H7 (cell line): ENCODE data around the gene LYAR. TPM values are rescaled to one million over a fixed set of nuclear protein-coding genes. Genes with fewer than 3 reads are reported as not detected.

Experiments used
- DNase-seq: peaks from one replicate; pipeline ENCODE4 v3.0.0; 2012
- H3K27me3 ChIP-seq: 2 replicates; pipeline ENCODE4 v1.6.0; 2011; ENCODE audit warnings: mild to moderate bottlenecking, low read length; ENCODE audit not compliant: control insufficient read depth, insufficient read depth
- H3K36me3 ChIP-seq: replicated peaks from 2 replicates; pipeline ENCODE4 v1.5.1; 2011; ENCODE audit warnings: low read length; ENCODE audit not compliant: control insufficient read depth, insufficient read depth
- H3K4me3 ChIP-seq: 2 replicates; pipeline ENCODE4 v1.5.1; 2011; ENCODE audit warnings: low read depth, mild to moderate bottlenecking, control low read depth, low read length, moderate library complexity; ENCODE audit not compliant: insufficient read depth
- total RNA-seq: library from RNA; depleted of rRNA; stranded (reverse); fragments of >200 nt; shearing (Covaris generic); gene quantifications from 2 replicates; pipeline ENCODE4 v1.2.3, GENCODE V29; 2014

LYAR gene
- total RNA-seq, 1 experiment from 2014 or later, result 31.1 TPM

GRCh38 chr4:4296283-4296846 is 6.4 kb upstream of the LYAR start:
- H3K4me3 ChIP-seq, result no peak overlapping the region
- no peaks in the 10 kb centered on the region for H3K27me3 ChIP-seq
- DNase-seq, result no peak
- H3K36me3 ChIP-seq, result no peaks in the 10 kb centered on the region; the same call in 1 of the 2 replicates

GRCh38 chr4:4293279-4293678 is 3.3 kb upstream of the LYAR start:
- Histone ChIP-seq H3K4me3 (no peak overlapping the region), H3K36me3 (no peaks in the 10 kb centered on the region), H3K27me3 (no peaks in the 10 kb centered on the region)
- no peak for DNase-seq

GRCh38 chr4:4289597-4289940 is 385 bp downstream of the LYAR start:
- Histone ChIP-seq H3K27me3 (no peaks in the 10 kb centered on the region), H3K4me3 (peak overlapping the region; percentile 93), H3K36me3 (peaks cover 12% of the 10 kb centered on the region)
- no peak for DNase-seq

GRCh38 chr4:4289055-4289454 is 899 bp downstream of the LYAR start:
- peaks cover 12% of the 10 kb centered on the region for H3K36me3 ChIP-seq
- H3K4me3 ChIP-seq, result peak overlapping the region; percentile 93
- no peaks in the 10 kb centered on the region for H3K27me3 ChIP-seq
- DNase-seq, result peak; percentile 19

- Histone ChIP-seq H3K27me3 (no peaks in the 10 kb centered on the region), H3K36me3 (peaks cover 16% of the 10 kb centered on the region), H3K4me3 (no peak overlapping the region)
- no peak for DNase-seq
Observed at GRCh38 chr4:4288098-4288497, 1.9 kb downstream of the LYAR start.

- no peaks in the 10 kb centered on the region for H3K27me3 ChIP-seq
- peaks cover 29% of the 10 kb centered on the region for H3K36me3 ChIP-seq
- H3K4me3 ChIP-seq, result no peak overlapping the region
- DNase-seq, result no peak
Observed at GRCh38 chr4:4284827-4285618, 4.9 kb downstream of the LYAR start.

DNA sequence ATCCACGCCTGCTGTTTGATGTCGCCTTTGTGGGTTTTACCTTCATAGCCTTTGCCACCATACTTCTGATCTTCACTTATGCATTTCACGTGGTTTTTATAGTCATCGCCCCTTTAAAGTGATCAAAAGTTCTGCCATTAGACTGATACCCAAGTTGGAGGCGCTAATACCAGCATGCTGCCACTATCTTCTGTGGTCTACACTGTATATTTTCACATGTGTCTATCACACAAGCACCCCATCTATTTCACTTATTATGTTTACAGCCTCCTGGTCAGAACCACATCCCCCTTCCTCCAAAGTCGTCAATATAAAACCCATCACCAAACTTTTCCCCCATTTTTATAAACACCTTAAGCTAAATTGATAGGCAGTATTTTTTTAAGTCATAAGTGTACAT is 8.2 kb downstream of the LYAR start:
- peaks cover 40% of the 10 kb centered on the region for H3K36me3 ChIP-seq

GRCh38 chr4:4277531-4277930 is 12.4 kb downstream of the LYAR start:
- no peak overlapping the region for H3K4me3 ChIP-seq
- no peak for DNase-seq
- peaks cover 41% of the 10 kb centered on the region for H3K36me3 ChIP-seq
- no peaks in the 10 kb centered on the region for H3K27me3 ChIP-seq

More for the DNA sequence above, 8.2 kb downstream of the LYAR start:
- Histone ChIP-seq H3K4me3 (no peak overlapping the region), H3K27me3 (no peaks in the 10 kb centered on the region)
- no peak for DNase-seq

DNA sequence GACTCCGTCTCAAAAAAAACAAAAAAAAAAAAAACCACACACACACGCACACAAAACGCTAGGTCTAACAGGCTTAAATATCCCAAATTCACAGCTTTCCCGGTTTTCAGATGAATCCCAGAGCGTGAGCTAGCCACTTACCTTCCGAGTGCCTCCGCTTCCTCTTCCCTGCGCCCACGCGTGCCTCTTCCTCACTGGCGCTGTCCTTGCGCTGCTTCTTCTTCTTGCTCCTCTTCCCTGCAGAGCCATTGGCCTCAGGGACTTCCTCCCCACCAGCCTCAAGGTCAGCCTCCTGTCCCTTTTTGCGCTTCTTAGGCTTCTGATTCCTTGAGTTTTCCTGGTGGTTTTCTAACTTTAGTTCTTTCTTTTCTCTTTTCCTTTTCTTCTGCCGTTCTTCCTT is 15.7 kb downstream of the LYAR start:
- Histone ChIP-seq H3K27me3 (no peaks in the 10 kb centered on the region), H3K36me3 (peaks cover 40% of the 10 kb centered on the region), H3K4me3 (no peak overlapping the region)
- DNase-seq, result no peak

DNA sequence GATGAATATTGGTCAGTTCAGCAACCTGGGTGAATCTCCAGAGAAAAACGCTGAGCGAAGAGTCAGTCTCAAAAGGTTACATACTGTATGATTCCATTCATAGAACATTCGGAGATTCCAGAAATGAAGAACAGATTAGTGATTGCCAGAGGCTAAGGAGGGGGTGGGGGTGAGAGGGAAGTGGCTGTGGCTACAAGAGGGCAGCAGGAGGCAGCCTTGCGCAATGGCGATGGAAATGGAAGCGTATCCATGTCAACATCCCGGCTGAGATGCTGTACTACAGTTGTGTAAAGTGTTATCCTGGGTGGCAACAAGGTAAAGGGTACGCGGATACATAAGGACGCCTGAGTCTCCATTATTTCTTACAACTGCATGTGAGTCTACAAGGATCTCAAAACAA is 18.0 kb downstream of the LYAR start:
- Histone ChIP-seq H3K36me3 (peaks cover 34% of the 10 kb centered on the region), H3K4me3 (no peak overlapping the region)
- DNase-seq, result peak; percentile 34

GRCh38 chr4:4270529-4270928 is 19.4 kb downstream of the LYAR start:
- H3K4me3 ChIP-seq, result no peak overlapping the region
- peaks cover 31% of the 10 kb centered on the region for H3K36me3 ChIP-seq
- DNase-seq, result no peak

More for the DNA sequence above, 18.0 kb downstream of the LYAR start:
- no peaks in the 10 kb centered on the region for H3K27me3 ChIP-seq

GRCh38 chr4:4269856-4270255 is 20.1 kb downstream of the LYAR start:
- H3K27me3 ChIP-seq, result no peaks in the 10 kb centered on the region
- no peak overlapping the region for H3K4me3 ChIP-seq
- peaks cover 29% of the 10 kb centered on the region for H3K36me3 ChIP-seq
- DNase-seq, result no peak

More at GRCh38 chr4:4270529-4270928, 19.4 kb downstream of the LYAR start:
- no peaks in the 10 kb centered on the region for H3K27me3 ChIP-seq

- no peak overlapping the region for H3K4me3 ChIP-seq
- H3K36me3 ChIP-seq, result peaks cover 28% of the 10 kb centered on the region
- no peak for DNase-seq
- no peaks in the 10 kb centered on the region for H3K27me3 ChIP-seq
Observed at GRCh38 chr4:4269331-4269731, 20.6 kb downstream of the LYAR start.

DNA sequence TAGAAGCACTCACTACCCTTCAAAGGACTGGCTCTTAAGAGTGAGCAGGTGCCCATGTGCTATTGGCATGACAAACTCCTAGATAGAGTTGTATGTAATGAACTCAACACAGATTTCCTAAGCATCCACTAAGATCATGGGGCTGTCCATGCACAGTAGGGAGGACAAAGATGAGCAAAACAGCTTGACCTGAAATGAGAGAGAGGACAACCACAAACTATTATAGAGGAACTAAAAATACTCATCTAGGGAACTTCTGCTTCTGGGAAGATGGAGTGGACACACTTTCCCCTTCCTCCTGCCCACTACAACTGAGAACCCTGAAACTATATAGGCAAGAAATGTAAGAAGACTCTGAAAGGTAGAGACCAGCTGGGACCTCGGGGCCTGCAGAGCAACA is 21.2 kb downstream of the LYAR start:
- Histone ChIP-seq H3K36me3 (peaks cover 24% of the 10 kb centered on the region), H3K4me3 (no peak overlapping the region), H3K27me3 (no peaks in the 10 kb centered on the region)
- no peak for DNase-seq

GRCh38 chr4:4267981-4268380 is 22.0 kb downstream of the LYAR start:
- no peaks in the 10 kb centered on the region for H3K27me3 ChIP-seq
- DNase-seq, result no peak
- H3K36me3 ChIP-seq, result peaks cover 18% of the 10 kb centered on the region
- H3K4me3 ChIP-seq, result no peak overlapping the region
